K562 (cell line): ENCODE results near the gene ACOT7. TPM values are rescaled to one million over a fixed set of nuclear protein-coding genes. Genes with fewer than 3 reads are reported as not detected.

Experiments used
- BHLHE40 ChIP-seq: IDR thresholded peaks from 2 replicates; pipeline ENCODE4 v1.6.1; 2011; ENCODE audit warnings: low read length, improper control_type of control experiment
- GABPB1 ChIP-seq: sonication (generic); formaldehyde crosslinking; IDR thresholded peaks from 2 replicates; pipeline ENCODE4 v1.8.0; 2022; ENCODE audit warnings: mild to moderate bottlenecking, missing genetic modification reagents
- HCFC1 ChIP-seq: IDR thresholded peaks from 2 replicates; pipeline ENCODE4 v1.6.1; 2012; ENCODE audit warnings: low read depth, low read length, improper control_type of control experiment
- HDGF ChIP-seq: fragments of 450-650 bp; IDR thresholded peaks from 2 replicates; pipeline ENCODE4 v1.6.1; 2016
- KLF16 ChIP-seq: IDR thresholded peaks from 2 replicates; pipeline ENCODE4 v1.6.1; 2016; ENCODE audit warnings: antibody characterized with exemption
- MAZ ChIP-seq, 2 experiments: fragments of 450-650 bp in 1 of 2; sonication (generic) in 1 of 2; formaldehyde crosslinking; IDR thresholded peaks in 1 of 2; conservative IDR thresholded peaks in 1 of 2; 2 replicates each; pipeline versions ENCODE4 v1.4.0 to v1.5.0; 2020; ENCODE audit warnings: mild to moderate bottlenecking in 1 of 2, missing genetic modification reagents in 1 of 2
- MTA3 ChIP-seq: fragments of 450-650 bp; formaldehyde crosslinking; IDR thresholded peaks from 2 replicates; pipeline ENCODE4 v1.6.1; 2017; ENCODE audit warnings: mild to moderate bottlenecking, borderline replicate concordance
- RBM22 ChIP-seq: fragments of 200-400 bp; formaldehyde crosslinking; IDR thresholded peaks from 2 replicates; pipeline ENCODE4 v1.6.1; 2018; ENCODE audit warnings: low read length, low read depth; ENCODE audit not compliant: poor library complexity, severe bottlenecking
- SMC3 ChIP-seq: conservative IDR thresholded peaks from 2 replicates; pipeline ENCODE4 v1.6.1; 2011; ENCODE audit warnings: low read depth, low read length, improper control_type of control experiment; ENCODE audit not compliant: insufficient read depth
- TSC22D4 ChIP-seq: fragments of 450-650 bp; IDR thresholded peaks from 2 replicates; pipeline ENCODE4 v1.6.1; 2016; ENCODE audit warnings: missing genetic modification characterization, missing biosample characterization, control low read depth
- ZNF408 ChIP-seq: fragments of 250-450 bp; sonication (Bioruptor Pico); IDR thresholded peaks from 2 replicates; pipeline ENCODE4 v1.4.0; 2020; ENCODE audit warnings: low read depth, mild to moderate bottlenecking, moderate library complexity
- ZNF644 ChIP-seq: fragments of 200-800 bp; sonication (Bioruptor generic); IDR thresholded peaks from 2 replicates; pipeline ENCODE4 v1.6.1; 2016; ENCODE audit warnings: low read depth, missing genetic modification characterization, missing compliant biosample characterization
- ZNF766 ChIP-seq: fragments of 200-800 bp; sonication (Bioruptor generic); conservative IDR thresholded peaks from 2 replicates; pipeline ENCODE4 v1.6.1; 2016; ENCODE audit warnings: missing genetic modification characterization, missing compliant biosample characterization
- polyA plus RNA-seq, 8 experiments: library from polyadenylated mRNA; depleted of rRNA in 4 of 8; stranded (reverse) in 5 of 8; unstranded in 3 of 8; fragments of >200 nt; fragmentation: Nextera tagmentation in 2 of 8; fragmentation: Illumina TruSeq in 1 of 8; extraction: Ambion mirVana in 2 of 8; extraction: Trizol in 1 of 8; gene quantifications; 2 replicates each; pipeline versions ENCODE4 v1.2.1 to v1.2.3, GENCODE V29; 2011 to 2014; ENCODE audit warnings: inconsistent platforms in 1 of 8, missing spikeins in 1 of 8
- total RNA-seq, 7 experiments: library from RNA; depleted of rRNA in 6 of 7; stranded (reverse); fragments of >200 nt in 6 of 7; fragmentation: Illumina TruSeq in 2 of 7; extraction: Trizol in 2 of 7; gene quantifications; 2 replicates each; pipeline versions ENCODE4 v1.2.1 to v1.2.3, GENCODE V29; 2011 to 2021; ENCODE audit warnings: low replicate concordance in 1 of 7
- TF ChIP-seq, protein P1 (sequence below): sonication (generic); formaldehyde crosslinking; IDR thresholded peaks from 2 replicates; pipeline ENCODE4 v1.8.0; 2022; ENCODE audit warnings: missing genetic modification reagents, mild to moderate bottlenecking, moderate library complexity, borderline replicate concordance
- TF ChIP-seq, protein P2 (sequence below), 2 experiments: fragments of 250-450 bp in 1 of 2; fragments of 450-650 bp in 1 of 2; sonication (Bioruptor Pico) in 1 of 2; IDR thresholded peaks; 2 replicates each; pipeline versions ENCODE4 v1.6.1 to v1.8.0; 2016 to 2021; ENCODE audit warnings: mild to moderate bottlenecking in 2 of 2, moderate library complexity in 2 of 2, missing compliant biosample characterization in 1 of 2, missing genetic modification characterization in 1 of 2
- TF ChIP-seq, protein P3 (sequence below): sonication (generic); formaldehyde crosslinking; IDR thresholded peaks from 2 replicates; pipeline ENCODE4 v1.8.0; 2022; ENCODE audit warnings: mild to moderate bottlenecking, low read depth, missing genetic modification reagents
- TF ChIP-seq, protein P4 (sequence below): sonication (generic); formaldehyde crosslinking; IDR thresholded peaks from 2 replicates; pipeline ENCODE4 v1.8.0; 2023; ENCODE audit warnings: mild to moderate bottlenecking, missing genetic modification reagents
- TF ChIP-seq, protein P5 (sequence below), 3 experiments: IDR thresholded peaks in 2 of 3; conservative IDR thresholded peaks in 1 of 3; 2 replicates each; pipeline ENCODE4 v1.5.1; 2011 to 2012; ENCODE audit warnings: low read length in 3 of 3, mild to moderate bottlenecking in 3 of 3, control low read depth in 2 of 3, improper control_type of control experiment in 1 of 3, inconsistent platforms in 1 of 3, low read depth in 1 of 3, mixed read lengths in 1 of 3, moderate library complexity in 1 of 3; ENCODE audit not compliant: insufficient read depth in 2 of 3

Gene ACOT7
- total and polyA plus RNA-seq, 9 of the 15 experiments (the other 6 are each of a cell fraction or from before 2014, with no cell fraction given) = 7.0 to 92.6 (median 37.2) TPM

DNA sequence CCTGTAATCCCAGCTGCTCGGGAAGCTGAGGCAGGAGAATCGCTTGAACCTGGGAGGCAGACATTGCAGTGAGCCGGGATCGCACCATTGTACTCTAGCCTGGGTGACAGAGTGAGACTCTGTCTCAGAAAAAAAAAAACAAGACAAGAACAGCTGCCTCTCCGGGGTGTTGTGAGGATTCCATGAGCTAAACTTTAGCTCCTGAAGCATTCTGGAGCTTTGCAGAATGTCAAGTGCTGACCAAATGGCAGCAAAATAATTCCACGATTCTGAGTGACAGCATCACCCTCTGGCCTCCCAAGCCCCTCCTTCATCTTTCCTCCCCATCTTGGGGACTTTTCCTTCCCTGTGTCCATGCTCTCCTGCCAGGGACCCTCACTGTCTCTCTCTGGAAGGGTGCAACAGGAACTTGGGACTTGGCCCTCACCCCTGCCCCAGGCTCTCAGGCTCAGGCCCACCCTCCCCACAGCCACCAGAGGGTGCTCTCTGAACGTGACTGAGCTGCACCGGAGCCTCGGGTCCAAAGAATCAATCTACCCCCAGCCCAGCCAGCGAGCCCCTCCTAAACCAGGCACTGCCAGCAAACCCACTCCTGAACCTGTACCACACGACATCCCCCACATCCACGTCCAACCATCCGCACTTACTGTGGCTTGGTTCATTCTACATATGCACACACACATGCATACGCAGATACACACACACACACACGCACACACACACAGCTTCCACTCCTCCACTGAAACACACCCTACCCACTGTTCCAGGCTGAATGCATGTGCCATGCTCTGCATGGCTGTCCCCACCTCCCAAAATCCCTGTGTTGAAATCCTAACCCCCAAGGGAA lies 45.7 kb downstream of the ACOT7 start (continued):
- TF ChIP-seq HDGF (peak; percentile 99), MTA3 (peak; percentile 58; the same call in 1 of the 2 replicates), MAZ (CRISPR knock-in tag; conservative IDR thresholded peaks at IDR 0.05 in 1 of 2, IDR thresholded peaks at IDR 0.05 in 1 of 2) (0 out of 4 replicates have a peak, but pooled peaks have one; percentile 39 to 63), RBM22 (no peak), ZNF644 (no peak), TSC22D4 (0 out of 2 replicates have a peak, but pooled peaks have one; percentile 55), BHLHE40 (peak; percentile 55), HCFC1 (0 out of 2 replicates have a peak, but pooled peaks have one; percentile 27), KLF16 (0 out of 2 replicates have a peak, but pooled peaks have one; percentile 19), GABPB1 (CRISPR knock-in tag) (peak; percentile 58; the same call in 1 of the 2 replicates), ZNF408 (CRISPR knock-in tag) (no peak), SMC3 (peak; percentile 96), ZNF766 (CRISPR knock-in tag) (no peak)
- TF ChIP-seq, protein P1, sequence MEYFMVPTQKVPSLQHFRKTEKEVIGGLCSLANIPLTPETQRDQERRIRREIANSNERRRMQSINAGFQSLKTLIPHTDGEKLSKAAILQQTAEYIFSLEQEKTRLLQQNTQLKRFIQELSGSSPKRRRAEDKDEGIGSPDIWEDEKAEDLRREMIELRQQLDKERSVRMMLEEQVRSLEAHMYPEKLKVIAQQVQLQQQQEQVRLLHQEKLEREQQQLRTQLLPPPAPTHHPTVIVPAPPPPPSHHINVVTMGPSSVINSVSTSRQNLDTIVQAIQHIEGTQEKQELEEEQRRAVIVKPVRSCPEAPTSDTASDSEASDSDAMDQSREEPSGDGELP (CRISPR knock-in tag) = peak; percentile 43; the same call in 1 of the 2 replicates
- TF ChIP-seq, protein P2, sequence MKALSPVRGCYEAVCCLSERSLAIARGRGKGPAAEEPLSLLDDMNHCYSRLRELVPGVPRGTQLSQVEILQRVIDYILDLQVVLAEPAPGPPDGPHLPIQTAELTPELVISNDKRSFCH (CRISPR knock-in tag; IDR thresholded peaks at IDR 0.05) = no peak
- TF ChIP-seq, protein P2 (tag; IDR thresholded peaks at IDR 0.05) = peak; percentile 48; the same call in 1 of the 2 replicates
- TF ChIP-seq, protein P3, sequence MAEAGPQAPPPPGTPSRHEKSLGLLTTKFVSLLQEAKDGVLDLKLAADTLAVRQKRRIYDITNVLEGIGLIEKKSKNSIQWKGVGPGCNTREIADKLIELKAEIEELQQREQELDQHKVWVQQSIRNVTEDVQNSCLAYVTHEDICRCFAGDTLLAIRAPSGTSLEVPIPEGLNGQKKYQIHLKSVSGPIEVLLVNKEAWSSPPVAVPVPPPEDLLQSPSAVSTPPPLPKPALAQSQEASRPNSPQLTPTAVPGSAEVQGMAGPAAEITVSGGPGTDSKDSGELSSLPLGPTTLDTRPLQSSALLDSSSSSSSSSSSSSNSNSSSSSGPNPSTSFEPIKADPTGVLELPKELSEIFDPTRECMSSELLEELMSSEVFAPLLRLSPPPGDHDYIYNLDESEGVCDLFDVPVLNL (CRISPR knock-in tag) = peak; percentile 50; the same call in 1 of the 2 replicates
- TF ChIP-seq, protein P4, sequence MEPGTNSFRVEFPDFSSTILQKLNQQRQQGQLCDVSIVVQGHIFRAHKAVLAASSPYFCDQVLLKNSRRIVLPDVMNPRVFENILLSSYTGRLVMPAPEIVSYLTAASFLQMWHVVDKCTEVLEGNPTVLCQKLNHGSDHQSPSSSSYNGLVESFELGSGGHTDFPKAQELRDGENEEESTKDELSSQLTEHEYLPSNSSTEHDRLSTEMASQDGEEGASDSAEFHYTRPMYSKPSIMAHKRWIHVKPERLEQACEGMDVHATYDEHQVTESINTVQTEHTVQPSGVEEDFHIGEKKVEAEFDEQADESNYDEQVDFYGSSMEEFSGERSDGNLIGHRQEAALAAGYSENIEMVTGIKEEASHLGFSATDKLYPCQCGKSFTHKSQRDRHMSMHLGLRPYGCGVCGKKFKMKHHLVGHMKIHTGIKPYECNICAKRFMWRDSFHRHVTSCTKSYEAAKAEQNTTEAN (CRISPR knock-in tag) = no peak
- TF ChIP-seq, protein P5, sequence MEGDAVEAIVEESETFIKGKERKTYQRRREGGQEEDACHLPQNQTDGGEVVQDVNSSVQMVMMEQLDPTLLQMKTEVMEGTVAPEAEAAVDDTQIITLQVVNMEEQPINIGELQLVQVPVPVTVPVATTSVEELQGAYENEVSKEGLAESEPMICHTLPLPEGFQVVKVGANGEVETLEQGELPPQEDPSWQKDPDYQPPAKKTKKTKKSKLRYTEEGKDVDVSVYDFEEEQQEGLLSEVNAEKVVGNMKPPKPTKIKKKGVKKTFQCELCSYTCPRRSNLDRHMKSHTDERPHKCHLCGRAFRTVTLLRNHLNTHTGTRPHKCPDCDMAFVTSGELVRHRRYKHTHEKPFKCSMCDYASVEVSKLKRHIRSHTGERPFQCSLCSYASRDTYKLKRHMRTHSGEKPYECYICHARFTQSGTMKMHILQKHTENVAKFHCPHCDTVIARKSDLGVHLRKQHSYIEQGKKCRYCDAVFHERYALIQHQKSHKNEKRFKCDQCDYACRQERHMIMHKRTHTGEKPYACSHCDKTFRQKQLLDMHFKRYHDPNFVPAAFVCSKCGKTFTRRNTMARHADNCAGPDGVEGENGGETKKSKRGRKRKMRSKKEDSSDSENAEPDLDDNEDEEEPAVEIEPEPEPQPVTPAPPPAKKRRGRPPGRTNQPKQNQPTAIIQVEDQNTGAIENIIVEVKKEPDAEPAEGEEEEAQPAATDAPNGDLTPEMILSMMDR (IDR thresholded peaks at IDR 0.05 in 2 of 3, conservative IDR thresholded peaks at IDR 0.05 in 1 of 3; ENCODE audit: insufficient read depth in 2 of 3, low read depth in 1 of 3, low read length in 3 of 3) = peak; percentile 92 to 93 (median 92)
